ENCODE data around the gene USP9X. TPM values are rescaled to one million over a fixed set of nuclear protein-coding genes. Genes with fewer than 3 reads are reported as not detected.

USP9X gene
- total RNA-seq, 1 donor from 2014 or later = 23.7 TPM

GRCh38 chrX:41257801-41258200 lies 172.6 kb downstream of the USP9X start:
- no peaks in the 10 kb centered on the region for H3K27me3 ChIP-seq
- no peaks in the 10 kb centered on the region for H3K9me3 ChIP-seq
- intact Hi-C loops (cut with DNase I) = no loop called here
- no peak overlapping the region for H3K27ac ChIP-seq
- no peak overlapping the region for H3K4me3 ChIP-seq
- no peaks in the 10 kb centered on the region for H3K36me3 ChIP-seq
- no peaks in the 10 kb centered on the region for H3K4me1 ChIP-seq
- DNase-seq (ENCODE audit: low spot score in 2 of 2) = no peak
- TF ChIP-seq, protein P1, sequence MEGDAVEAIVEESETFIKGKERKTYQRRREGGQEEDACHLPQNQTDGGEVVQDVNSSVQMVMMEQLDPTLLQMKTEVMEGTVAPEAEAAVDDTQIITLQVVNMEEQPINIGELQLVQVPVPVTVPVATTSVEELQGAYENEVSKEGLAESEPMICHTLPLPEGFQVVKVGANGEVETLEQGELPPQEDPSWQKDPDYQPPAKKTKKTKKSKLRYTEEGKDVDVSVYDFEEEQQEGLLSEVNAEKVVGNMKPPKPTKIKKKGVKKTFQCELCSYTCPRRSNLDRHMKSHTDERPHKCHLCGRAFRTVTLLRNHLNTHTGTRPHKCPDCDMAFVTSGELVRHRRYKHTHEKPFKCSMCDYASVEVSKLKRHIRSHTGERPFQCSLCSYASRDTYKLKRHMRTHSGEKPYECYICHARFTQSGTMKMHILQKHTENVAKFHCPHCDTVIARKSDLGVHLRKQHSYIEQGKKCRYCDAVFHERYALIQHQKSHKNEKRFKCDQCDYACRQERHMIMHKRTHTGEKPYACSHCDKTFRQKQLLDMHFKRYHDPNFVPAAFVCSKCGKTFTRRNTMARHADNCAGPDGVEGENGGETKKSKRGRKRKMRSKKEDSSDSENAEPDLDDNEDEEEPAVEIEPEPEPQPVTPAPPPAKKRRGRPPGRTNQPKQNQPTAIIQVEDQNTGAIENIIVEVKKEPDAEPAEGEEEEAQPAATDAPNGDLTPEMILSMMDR (IDR thresholded peaks at IDR 0.05) = no peak

- intact Hi-C loops (cut with DNase I) = no loop called here
- Histone ChIP-seq H3K4me1 (no peaks in the 10 kb centered on the region), H3K36me3 (no peaks in the 10 kb centered on the region), H3K27me3 (no peaks in the 10 kb centered on the region), H3K4me3 (no peak overlapping the region), H3K9me3 (no peaks in the 10 kb centered on the region), H3K27ac (no peak overlapping the region)
- TF ChIP-seq, protein P1 (IDR thresholded peaks at IDR 0.05) = no peak
- no peak for DNase-seq (ENCODE audit: low spot score in 2 of 2)
Measured at GRCh38 chrX:41258226-41258625, 173.0 kb downstream of the USP9X start.

- no peaks in the 10 kb centered on the region for H3K4me1 ChIP-seq
- H3K4me3 ChIP-seq = no peak overlapping the region
- intact Hi-C loops (cut with DNase I) = no loop called here
- H3K36me3 ChIP-seq = no peaks in the 10 kb centered on the region
- no peak for DNase-seq (ENCODE audit: low spot score in 2 of 2)
- no peaks in the 10 kb centered on the region for H3K9me3 ChIP-seq
- no peak overlapping the region for H3K27ac ChIP-seq
- no peaks in the 10 kb centered on the region for H3K27me3 ChIP-seq
- TF ChIP-seq, protein P1 (IDR thresholded peaks at IDR 0.05) = no peak
Measured at GRCh38 chrX:41258871-41259270, 173.6 kb downstream of the USP9X start.

DNA sequence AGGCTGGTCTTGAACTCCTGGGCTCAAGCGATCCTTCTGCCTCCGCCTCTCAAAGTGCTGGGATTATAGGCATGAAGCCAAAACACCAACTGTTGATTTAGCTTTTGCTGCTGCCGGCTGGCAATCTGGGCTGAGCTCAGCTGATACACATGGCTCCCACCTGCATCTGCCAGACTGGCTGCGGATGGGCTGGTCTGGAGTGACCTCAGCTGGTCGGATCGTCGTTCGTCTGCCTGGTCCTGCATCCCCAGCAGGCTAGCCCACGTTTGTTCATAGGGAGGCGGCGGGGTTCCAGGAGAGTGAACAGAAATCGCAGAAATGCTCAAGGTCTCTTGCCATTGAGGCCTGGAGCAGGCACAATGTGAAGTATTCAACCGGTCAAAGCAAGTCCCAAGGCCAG lies 174.3 kb downstream of the USP9X start:
- TF ChIP-seq, protein P1 (IDR thresholded peaks at IDR 0.05) = no peak
- intact Hi-C loops (cut with DNase I) = no loop called here
- no peak for DNase-seq (ENCODE audit: low spot score in 2 of 2)

DNA sequence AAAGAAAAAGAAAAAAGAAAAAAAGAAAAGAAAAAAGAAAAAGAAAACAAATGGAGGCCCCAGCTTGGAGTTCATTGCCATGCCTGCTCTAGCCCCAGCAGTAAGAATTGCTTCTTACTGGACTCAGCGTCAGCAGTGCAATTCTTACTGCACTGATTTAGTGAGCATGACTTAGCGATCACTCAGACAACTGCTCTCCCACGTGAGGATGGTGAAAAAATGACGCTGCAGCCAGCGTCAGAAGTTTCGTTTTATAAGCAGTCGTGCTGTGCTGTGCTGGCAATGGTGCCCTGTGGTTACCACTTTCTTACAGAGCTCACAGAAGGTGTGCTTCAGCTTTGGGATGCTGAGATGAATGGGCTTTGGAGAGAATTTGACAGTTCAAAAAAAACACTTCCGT lies 180.4 kb downstream of the USP9X start:
- Histone ChIP-seq H3K9me3 (no peaks in the 10 kb centered on the region), H3K27me3 (no peaks in the 10 kb centered on the region), H3K4me1 (no peaks in the 10 kb centered on the region), H3K4me3 (peak overlapping the region; percentile 34 to 49), H3K36me3 (no peaks in the 10 kb centered on the region), H3K27ac (no peak overlapping the region)
- intact Hi-C loops (cut with DNase I) = no loop called here
- TF ChIP-seq, protein P1 (IDR thresholded peaks at IDR 0.05) = no peak
- peak in 1 of 2 donors; percentile 76 for DNase-seq (ENCODE audit: low spot score in 2 of 2)

More for the DNA sequence above, 174.3 kb downstream of the USP9X start:
- Histone ChIP-seq H3K9me3 (no peaks in the 10 kb centered on the region), H3K4me1 (no peaks in the 10 kb centered on the region), H3K4me3 (no peak overlapping the region), H3K27ac (no peak overlapping the region), H3K36me3 (no peaks in the 10 kb centered on the region), H3K27me3 (no peaks in the 10 kb centered on the region)

- DNase-seq (ENCODE audit: low spot score in 2 of 2) = no peak
- Histone ChIP-seq H3K27me3 (no peaks in the 10 kb centered on the region), H3K9me3 (no peaks in the 10 kb centered on the region), H3K36me3 (no peaks in the 10 kb centered on the region), H3K4me3 (no peak overlapping the region), H3K4me1 (peaks cover 0 to 7% of the 10 kb centered on the region in 2 donors), H3K27ac (no peak overlapping the region)
- intact Hi-C loops (cut with DNase I) = loop anchor here (10.0 kb wide), 2 partner anchors 161 to 491 kb away; no protein-coding TSS in a partner anchor
- TF ChIP-seq, protein P1 (IDR thresholded peaks at IDR 0.05) = no peak
Measured at GRCh38 chrX:41273638-41274037, 188.4 kb downstream of the USP9X start.
